Stimulated activated CD4-positive, alpha-beta T cell treated with anti-CD3 and anti-CD28 coated beads, TNF-alpha, amount 100 ng/mL, for 4 hours (primary cell): ENCODE results near the gene RAB32.
"Not testable (repeated sequence)": the region's sequence is repeated elsewhere in the genome, so short reads cannot be mapped to it uniquely, and the experiment has no call there.

Source experiments
- DNase-seq, 3 experiments: peaks; one replicate each; pipeline ENCODE4 v3.0.0-alpha.2; 2020; ENCODE audit warnings: low read depth in 3 of 3

The RAB32 gene

DNA sequence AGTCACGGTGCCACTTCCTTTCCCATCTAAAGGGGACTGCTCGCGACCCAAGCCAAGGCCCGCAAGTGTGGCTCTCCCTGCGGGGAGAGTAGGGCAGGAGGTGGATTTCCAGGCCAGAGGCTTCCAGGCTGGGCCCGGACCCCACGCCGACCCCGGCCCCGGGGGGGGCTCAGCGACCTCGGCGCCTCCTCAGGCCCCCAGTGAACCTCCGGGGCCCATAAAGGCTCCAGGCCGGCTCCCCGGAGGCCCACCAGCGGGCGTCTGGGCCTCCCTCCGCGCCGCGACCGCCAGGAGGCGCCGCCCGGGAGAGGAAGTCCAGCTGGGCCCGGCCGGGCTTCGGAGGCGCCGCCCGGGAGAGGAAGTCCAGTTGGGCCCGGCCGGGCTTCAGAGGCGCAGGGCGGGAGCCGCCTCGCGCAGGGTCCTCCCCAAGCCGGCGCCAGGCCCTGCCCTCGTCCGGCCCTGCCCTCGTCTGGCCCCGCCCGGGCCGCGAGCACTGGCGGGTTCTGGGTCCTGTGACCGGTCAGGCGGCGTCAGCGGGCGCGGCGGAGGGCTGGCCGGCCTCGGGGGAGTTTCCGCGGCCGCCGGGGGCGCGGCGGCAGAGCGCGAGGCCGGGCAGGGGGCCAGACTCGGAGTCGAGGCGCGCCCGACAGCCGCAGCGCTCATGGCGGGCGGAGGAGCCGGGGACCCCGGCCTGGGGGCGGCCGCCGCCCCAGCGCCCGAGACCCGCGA lies at the start of gene RAB32:
Gene RAB32, plus strand, starts transcription at position 623 of the 729 bp plus-strand sequence. Its CDS starts 39 bp downstream, at position 662.
- no peak for DNase-seq

GRCh38 chr6:146498309-146498708 lies 45.3 kb upstream of the RAB32 start:
- no peak for DNase-seq

GRCh38 chr6:146503096-146503495 lies 40.5 kb upstream of the RAB32 start:
- no peak for DNase-seq

GRCh38 chr6:146515212-146515611 lies 28.4 kb upstream of the RAB32 start:
- DNase-seq: no peak

DNA sequence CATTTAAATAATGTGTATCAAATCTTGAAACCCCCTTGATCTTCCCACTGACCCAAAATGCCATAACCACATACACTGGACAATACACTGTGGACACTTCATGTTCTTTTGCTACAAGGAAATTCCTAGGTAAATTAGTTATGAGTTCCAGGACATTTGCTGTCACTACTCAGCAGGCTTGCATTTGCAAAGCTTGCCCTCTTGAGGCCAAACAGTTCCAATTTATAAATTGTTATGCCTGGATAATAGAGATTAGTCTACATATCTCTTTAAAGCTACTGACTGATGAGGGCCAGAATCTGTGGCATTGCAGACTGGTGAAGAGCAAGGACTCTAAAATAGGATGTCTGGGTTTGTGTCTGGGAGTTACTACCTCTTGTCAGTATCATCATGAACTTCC lies 17.4 kb upstream of the RAB32 start:
- no peak for DNase-seq

DNA sequence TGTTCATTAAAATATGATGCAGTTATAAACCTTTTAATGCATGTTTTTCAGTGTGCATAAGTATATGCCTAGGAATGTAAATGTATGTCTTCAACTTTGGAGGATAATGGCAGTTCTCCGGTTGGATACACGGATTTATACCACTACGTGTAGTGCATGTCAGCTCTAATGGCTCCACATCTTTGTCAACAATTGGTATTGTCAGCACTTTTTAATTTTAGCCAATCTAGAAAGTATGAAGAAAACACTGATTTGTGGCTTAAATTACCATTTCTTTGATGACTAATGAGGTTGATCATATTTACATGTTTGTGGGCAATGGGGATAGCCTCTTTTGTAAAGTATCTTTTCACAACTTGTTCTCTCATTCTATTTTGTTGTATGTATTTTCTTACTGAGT lies 10.9 kb upstream of the RAB32 start:
- no peak for DNase-seq

DNA sequence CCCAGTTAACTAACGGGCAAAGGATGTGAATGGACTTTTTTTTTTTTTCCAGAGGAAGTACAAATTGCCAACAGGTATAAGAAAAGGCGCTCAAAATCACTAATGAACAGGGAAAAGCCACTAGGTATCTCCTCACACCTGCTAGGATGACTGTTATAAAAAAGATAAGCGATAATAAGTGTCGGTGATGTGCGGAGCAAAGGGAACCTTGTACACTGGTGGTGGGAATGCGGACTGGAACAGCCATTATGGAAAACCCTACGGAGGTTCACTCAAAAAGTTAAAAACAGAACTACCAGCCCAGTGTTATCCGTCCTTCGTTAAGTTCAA lies 787 bp upstream of the RAB32 start:
- no peak for DNase-seq

DNA sequence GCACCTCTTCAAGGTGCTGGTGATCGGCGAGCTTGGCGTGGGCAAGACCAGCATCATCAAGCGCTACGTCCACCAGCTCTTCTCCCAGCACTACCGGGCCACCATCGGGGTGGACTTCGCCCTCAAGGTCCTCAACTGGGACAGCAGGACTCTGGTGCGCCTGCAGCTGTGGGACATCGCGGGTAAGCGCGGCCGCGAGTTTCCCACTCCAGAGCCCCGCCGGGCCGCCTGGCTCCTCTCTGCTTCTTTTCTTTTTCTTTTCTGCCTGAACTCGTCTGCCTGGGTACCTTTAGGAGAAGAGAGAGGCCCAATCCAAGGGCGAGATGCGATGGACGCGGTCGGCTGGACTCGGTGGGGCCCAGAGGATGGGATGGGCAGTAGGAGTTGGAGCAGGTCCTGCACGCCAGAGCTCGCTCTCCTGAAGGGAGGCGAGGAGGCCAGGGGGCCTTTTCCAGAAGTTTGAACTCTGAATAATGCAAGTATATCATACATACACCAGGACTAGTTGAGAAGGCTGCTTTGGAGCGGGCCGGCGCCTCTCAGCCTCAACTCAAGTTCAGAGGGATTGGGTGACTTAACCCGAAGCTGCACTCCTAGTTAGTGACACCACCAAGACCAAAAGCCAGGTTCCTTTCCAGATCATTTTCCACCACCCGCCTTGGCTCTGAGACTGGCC lies 445 bp downstream of the RAB32 start:
- DNase-seq: no peak

- no peak for DNase-seq
These were observed 1.1 kb downstream of the RAB32 start for GRCh38 chr6:146544616-146545182.

- no peak for DNase-seq
These were observed 1.9 kb downstream of the RAB32 start for GRCh38 chr6:146545581-146545980.

- no peak for DNase-seq
These were observed 2.9 kb downstream of the RAB32 start for GRCh38 chr6:146546443-146547043.

- DNase-seq: no peak
These were observed 4.3 kb downstream of the RAB32 start for GRCh38 chr6:146547889-146548288.

- no peak for DNase-seq
These were observed 5.3 kb downstream of the RAB32 start for GRCh38 chr6:146548898-146549374.

DNA sequence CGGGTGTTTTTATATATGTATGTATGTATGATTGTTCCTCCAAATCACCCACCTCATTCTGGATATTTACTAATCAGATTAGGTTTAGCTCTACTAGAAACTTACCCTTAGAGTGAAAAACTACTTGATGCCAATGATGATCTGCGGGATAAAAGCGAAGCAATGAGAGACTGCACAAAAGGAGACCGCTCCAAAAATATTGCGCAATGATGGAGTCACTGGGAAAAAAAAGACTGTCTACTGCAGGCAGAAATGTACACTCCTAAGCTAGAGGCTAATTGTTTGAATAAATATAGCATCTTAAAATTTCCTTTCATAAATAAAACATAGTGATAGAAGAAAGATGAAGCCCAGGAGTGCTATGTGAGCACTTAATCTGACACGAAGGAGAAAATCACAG lies 7.3 kb downstream of the RAB32 start:
- DNase-seq: no peak

DNA sequence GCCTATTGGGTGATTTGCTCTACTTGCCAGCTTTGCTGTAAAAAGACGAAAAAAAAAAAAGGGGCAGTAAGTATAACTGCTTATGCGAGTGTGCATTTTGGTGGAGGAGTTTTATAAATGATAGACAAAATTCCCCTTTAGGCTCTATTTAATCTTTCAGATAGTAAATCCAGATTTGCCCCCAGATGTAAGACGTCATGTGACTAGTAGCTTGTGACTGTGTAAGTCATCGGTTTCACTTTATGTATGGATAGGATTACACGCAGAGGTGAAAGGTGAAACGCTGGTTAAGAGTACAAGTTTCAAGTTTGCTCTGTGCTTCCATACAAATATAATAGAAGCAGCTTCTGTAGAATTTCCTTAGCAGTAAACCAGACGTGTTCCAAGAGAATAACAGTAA lies 7.9 kb downstream of the RAB32 start:
- no peak for DNase-seq

GRCh38 chr6:146553377-146554135 lies 9.9 kb downstream of the RAB32 start:
- DNase-seq: no peak

DNA sequence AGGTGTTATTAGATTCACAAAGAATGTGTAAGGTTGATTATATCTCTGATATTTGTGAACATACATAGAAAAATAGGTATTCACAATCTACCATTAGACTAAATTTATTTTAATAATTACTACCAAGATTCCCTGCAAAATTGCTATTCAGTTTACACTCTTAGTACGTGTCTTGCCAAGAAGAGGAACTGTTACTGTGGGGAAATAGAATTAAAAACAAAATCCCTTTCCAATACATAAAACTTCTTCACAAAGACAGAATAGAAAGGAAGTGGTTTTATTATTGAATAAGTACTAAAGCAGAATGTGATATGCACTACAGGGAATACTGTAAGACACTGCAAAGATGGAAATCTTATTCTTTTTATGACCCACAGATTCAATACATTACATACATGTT lies 17.0 kb downstream of the RAB32 start:
- no peak for DNase-seq

DNA sequence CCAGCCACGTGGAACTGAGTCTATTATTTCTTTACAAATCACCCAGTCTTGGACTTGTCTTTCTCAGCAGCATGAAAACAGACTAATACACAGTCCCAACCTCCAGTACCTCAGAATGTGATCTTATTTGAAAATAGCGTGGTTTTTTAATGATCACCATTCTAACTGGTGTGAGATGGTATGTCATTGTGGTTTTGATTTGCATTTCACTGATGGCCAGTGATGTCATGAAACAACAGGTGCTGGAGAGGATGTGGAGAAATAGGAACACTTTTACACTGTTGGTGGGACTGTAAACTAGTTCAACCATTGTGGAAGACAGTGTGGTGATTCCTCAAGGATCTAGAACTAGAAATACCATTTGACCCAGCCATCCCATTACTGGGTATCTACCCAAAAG lies 23.0 kb downstream of the RAB32 start:
- not testable (repeated sequence) for DNase-seq

- not testable (repeated sequence) for DNase-seq
These were observed 25.0 kb downstream of the RAB32 start for GRCh38 chr6:146568619-146569018.

- DNase-seq: no peak
These were observed 30.6 kb downstream of the RAB32 start for GRCh38 chr6:146574211-146574610.

DNA sequence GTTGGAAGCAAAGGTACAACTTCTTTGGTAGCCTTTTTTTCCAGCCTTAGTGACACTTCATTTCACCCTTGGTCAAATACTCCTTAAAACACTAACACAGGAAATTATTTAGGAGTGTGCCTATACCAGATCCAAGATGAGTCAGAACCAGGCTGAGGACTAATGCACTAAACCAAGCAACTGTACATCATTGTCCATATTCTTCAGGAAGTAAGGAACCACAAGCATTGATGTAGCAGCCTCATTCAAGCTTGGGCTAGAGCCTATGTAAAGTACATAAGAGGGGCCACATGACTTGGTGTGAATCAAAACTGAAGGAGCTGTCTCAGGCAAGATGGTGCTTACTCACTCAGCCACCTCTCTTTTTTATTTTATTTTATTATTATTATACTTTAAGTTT lies 34.4 kb downstream of the RAB32 start:
- no peak for DNase-seq

DNA sequence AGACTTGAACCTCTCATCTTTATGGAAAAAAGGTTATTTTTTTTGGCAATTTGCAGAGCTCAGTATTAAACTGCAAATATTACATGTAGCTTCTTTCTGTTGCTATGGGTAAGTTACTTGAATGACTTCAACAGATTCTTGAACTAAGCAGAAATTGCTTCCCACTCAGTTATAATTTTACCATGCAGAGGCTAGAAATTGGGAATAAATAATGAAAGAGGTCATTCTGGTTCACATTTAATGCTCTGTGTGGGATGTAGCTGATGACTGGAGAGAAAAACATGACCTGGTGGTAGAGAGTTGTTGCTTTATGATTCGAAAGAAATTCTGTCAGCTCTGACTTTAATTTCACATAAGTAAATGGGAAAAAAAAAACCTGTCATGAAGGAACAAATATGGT lies 38.3 kb downstream of the RAB32 start:
- no peak for DNase-seq
